IPS DF 4.7 (cell line): ENCODE results near the gene CNTN1.

Experiments used
- DNase-seq: peaks from one replicate; pipeline ENCODE4 v3.0.0-alpha.2; 2013; ENCODE audit warnings: low spot score; ENCODE audit errors: extremely low read depth

CNTN1 gene

GRCh38 chr12:41103614-41104013 lies 411.4 kb downstream of the CNTN1 start:
- DNase-seq, result no peak

GRCh38 chr12:41106315-41106714 lies 414.1 kb downstream of the CNTN1 start:
- DNase-seq, result no peak

- no peak for DNase-seq
Observed at GRCh38 chr12:41108032-41108431, 415.8 kb downstream of the CNTN1 start.

GRCh38 chr12:41112903-41113302 lies 420.7 kb downstream of the CNTN1 start:
- no peak for DNase-seq

GRCh38 chr12:41120211-41120610 lies 428.0 kb downstream of the CNTN1 start:
- DNase-seq, result no peak

- no peak for DNase-seq
Observed at GRCh38 chr12:41121374-41121773, 429.1 kb downstream of the CNTN1 start.
